Endometrium (tissue), 2 donors: ENCODE measurements around the gene SORCS3.
"Not testable (repeated sequence)": the region's sequence is repeated elsewhere in the genome, so short reads cannot be mapped to it uniquely, and the experiment has no call there.

ENCODE experiments used
- FAIRE-seq: peaks from 2 replicates; lab custom pipeline; 2012; peaks lifted over from hg19 to GRCh38; lab: Jason Lieb, UNC
- donor health status: control.
- donor health status: control.

The SORCS3 gene

GRCh38 chr10:104690959-104691358 is 49.9 kb downstream of the SORCS3 start:
- no peak for FAIRE-seq

- FAIRE-seq = no peak
Measured at GRCh38 chr10:104694074-104694473, 53.0 kb downstream of the SORCS3 start.

DNA sequence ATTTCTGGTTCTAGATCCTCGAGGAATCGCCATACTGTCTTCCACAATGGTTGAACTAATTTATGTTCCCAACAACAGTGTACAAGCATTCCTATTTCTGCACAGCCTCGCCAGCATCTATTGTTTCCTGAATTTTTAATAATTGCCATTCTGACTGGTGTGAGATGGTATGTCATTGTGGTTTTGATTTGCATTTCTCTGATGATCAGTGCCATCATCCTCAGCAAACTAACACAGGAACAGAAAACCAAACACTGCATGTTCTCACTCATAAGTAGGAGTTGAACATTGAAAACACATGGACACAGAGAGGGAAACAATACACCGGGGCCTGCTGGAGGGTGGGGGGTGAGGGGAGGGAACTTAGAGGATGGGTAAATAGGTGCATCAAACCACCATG is 62.2 kb downstream of the SORCS3 start:
- not testable (repeated sequence) for FAIRE-seq

DNA sequence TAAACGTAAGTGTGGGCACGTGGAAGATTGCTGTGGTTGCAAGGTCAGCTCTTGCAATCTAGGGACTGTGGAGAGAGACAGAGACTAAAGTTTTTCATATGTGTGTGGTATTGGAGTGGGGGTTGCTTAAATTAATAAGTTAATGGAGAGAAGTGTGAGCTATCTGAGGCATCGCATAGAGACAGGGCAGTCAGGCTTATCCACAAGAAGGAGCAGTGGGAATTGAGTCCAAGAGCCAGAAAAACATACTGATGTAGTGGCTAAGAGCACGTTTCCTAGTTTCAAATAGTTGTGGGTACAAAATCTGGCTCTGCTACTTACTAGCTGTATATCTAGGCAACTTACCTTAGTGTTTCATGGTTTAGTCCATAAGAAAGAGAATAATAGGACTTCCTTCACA is 65.8 kb downstream of the SORCS3 start:
- FAIRE-seq = no peak

DNA sequence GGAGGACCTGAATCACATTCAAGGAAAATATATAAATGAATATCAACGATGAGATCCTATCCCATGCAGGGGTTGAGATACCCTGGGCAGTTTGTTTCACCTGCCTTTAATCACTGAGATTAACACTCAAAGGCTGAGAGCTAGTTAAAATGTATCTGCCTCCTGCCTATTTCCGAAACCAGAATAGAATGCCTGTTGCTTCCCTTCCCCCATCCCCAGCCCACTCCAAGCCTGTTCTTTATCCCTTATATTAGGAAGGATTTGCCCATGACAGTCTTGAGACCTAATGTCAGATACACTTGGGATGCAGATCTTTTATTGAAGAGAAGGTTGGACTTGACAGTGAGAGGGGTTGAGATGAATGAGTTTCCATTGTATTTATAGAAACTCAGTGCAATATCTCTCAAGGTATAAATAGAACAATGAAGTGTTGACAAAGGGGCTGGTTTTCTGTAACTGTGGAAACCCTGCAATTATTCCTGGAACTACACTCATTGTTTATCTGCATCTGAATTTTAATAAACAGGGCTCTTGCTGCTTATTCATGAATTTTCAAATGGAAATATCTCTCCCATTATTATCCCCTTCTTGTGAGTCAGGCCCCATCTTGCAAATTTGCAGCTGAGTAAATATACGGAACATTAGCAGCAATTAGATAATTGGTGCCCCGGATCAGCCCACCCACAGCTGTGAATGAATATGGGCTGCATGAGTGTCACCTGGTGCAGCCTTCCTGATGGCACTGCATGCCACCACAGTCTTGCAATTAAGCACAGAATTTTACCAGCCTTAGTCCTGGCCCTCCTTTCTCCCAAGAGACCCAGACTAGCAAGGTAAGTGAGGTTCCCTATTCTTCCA is 66.7 kb downstream of the SORCS3 start:
- no peak for FAIRE-seq

DNA sequence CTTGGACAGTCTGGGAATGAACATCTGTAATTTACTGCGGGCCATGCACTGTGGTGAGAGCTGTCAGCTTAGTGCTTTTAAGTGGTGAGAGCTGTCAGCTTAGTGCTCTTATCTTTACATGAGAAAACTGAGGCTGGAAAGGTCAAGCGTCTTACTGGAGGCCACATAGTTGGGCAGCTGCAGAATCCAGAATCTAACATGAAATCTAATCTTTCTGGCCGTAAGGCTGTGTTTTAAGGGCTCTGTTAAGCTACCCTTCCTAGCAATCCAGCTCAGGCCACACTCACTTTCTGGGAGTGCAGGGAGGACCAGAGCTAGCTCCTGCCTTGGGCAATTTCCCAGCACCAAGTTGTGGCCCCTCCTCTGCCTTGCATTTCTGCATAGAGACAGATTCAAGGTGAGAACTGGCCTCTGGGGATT is 70.2 kb downstream of the SORCS3 start:
- no peak for FAIRE-seq

DNA sequence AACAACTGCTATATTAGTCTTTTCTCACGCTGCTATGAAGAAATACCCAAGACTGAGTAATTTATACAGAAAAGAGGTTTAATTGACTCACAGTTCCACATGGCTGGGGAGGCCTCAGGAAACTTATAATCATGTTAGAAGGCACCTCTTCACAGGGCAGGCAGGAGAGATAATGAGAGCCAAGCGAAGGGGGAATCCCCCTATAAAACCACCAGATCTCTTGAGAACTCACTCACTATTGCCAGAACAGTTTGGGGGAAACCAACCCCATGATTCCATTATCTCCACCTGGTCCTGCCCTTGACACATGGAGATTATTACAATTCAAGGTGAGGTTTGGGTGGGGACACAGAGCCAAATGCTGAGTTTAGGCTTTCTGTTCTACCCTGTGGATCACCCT is 89.5 kb downstream of the SORCS3 start:
- not testable (repeated sequence) for FAIRE-seq

DNA sequence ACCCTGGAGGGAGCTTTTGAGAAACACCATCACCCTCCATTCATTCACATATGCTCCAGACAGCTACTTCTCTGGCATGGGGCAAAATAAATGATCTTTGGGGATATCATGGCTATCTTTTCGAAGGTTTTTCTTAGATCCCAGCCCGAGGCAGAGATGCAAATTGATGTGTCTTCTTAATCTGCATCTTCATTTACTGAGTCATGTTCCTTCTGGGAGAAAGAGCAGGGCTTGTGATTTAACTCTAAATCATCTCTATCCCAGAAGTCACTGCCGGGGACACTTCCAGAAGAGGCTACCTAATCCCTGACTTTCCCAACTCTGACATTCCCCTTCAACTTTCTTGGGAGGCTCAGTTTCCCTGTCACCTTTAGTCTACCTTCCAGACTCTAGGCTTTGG is 90.1 kb downstream of the SORCS3 start:
- FAIRE-seq = no peak

- no peak for FAIRE-seq
Measured at GRCh38 chr10:104732222-104732621, 91.1 kb downstream of the SORCS3 start.

- no peak for FAIRE-seq
Measured at GRCh38 chr10:104734433-104734832, 93.3 kb downstream of the SORCS3 start.

- no peak for FAIRE-seq
Measured at GRCh38 chr10:104735036-104735756, 94.1 kb downstream of the SORCS3 start.

DNA sequence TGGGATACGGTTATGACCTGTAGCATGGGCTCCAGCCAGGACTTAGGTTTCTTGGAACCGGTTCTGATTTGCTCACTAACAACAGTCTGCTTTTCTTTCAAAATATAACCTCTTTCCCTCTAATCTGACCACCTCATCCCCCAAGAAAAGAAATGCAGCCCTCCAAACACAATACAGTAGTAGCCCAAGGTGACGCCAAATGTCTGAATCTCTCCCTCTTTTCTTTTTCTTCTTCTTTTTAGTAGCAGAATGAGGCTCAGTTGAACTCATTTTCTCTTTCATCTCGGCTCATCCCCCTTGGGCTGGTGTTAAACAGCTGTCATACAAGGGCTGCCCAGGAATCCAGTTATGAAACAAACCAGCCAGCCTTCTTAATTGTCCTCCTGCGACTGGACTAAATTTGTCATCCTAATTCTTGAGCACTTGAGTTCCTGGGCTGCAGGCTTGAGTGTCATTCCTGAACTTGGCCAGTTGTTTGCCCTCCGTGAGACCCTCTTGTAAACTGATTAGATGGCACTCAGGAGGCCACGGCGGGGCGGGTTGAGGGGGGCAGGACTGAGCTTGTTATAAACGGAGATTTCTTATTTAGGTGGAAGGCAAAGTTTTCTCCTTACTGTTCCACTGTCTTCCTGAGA is 94.8 kb downstream of the SORCS3 start:
- FAIRE-seq = no peak

DNA sequence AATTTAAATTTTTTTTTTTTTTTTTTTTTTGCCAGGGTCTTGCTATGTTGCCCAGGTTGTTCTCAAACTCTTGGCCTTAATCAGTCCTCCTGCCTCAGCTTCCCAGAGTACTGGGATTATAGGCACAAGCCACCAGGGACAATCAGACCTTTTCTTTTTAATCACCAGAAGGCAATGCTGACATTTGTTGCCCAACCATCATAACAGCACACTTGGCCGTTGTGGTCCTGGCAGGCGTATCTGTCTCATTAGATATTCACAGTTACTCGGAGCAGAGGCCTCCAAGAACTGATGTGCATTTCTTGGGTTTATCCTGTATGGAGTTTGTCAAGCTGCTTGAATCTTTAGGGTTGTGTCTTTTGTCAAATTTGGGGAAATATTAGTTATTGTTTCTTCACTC is 100.0 kb downstream of the SORCS3 start:
- FAIRE-seq = no peak

DNA sequence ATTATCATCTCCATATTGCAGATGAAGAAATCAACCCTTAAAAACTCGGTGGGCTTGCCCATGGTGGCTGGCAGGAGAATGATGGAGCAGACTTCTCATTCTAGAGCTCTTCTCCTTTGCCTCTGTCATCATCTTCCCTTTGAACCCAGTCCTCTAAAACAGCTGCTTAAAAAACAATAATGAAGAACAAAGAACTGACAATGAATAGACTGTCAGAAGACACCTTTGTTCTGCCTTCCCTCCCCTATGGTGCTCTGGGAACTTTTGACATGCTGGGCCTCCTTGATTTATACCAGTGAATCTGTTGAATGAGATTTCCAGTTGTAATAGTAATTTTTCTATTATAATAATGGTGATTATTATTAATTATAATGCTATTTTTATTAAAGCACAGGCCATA is 103.0 kb downstream of the SORCS3 start:
- FAIRE-seq = no peak

GRCh38 chr10:104750291-104750690 is 109.2 kb downstream of the SORCS3 start:
- no peak for FAIRE-seq

GRCh38 chr10:104762793-104763192 is 121.7 kb downstream of the SORCS3 start:
- FAIRE-seq = no peak

GRCh38 chr10:104766341-104766740 is 125.3 kb downstream of the SORCS3 start:
- FAIRE-seq = no peak

DNA sequence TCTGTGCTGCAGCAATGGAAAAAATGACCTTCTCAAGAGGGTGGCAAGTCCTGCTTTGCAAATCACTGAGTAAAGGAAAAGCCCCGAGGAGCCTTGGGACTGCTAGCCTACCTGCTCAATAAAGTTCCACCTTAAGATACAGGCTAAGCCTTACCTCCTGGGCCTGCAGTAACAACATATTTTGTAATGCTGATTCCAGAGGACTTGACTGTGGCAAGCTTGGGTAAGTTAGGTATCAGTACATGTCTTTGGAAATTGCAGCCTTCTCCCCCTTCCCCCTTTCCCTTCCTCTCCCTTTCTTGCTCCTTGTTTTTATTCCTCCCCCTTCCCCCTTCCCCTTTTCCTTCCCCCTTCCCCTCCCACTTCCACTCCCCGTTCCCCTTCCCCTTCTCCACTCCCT is 126.2 kb downstream of the SORCS3 start:
- FAIRE-seq = no peak

DNA sequence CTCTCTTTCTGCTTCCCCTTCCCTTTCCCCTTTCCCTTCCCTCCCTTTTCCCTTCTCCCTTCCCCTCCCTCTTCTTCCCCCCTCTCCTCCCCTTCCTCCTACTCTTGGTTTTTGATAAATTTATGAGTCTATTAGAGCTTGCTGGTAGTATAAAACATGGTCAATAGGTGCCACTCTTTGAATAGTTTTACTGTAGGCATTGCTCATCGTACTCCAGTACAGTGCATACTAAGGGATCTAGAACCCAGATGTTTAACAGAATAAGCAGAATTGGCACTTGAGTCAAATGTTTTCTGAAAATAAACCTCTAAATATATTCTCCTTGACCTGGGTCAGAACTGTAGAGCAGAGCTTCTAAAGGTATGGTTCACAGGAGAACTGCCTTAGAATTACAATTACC is 126.7 kb downstream of the SORCS3 start:
- no peak for FAIRE-seq

DNA sequence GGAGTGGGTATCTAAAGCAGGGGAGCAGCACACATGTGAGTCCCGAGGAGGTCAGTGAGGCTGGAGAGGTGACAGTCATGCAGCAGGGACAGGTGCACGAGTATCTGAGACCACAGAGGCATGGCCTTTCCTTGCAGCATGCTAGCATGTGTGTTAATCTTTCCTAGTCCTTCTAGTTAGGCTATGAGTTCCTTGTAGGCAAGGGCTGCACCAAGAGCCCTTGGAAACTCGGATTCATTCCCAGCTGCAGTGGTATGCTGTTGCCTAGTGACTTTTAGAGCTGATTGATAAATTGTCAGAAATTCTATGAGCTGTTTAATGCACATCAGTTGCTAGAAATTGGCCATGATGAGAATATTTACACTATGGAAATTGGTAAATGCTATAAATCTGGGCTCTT is 132.0 kb downstream of the SORCS3 start:
- no peak for FAIRE-seq

GRCh38 chr10:104774234-104774633 is 133.1 kb downstream of the SORCS3 start:
- no peak for FAIRE-seq

DNA sequence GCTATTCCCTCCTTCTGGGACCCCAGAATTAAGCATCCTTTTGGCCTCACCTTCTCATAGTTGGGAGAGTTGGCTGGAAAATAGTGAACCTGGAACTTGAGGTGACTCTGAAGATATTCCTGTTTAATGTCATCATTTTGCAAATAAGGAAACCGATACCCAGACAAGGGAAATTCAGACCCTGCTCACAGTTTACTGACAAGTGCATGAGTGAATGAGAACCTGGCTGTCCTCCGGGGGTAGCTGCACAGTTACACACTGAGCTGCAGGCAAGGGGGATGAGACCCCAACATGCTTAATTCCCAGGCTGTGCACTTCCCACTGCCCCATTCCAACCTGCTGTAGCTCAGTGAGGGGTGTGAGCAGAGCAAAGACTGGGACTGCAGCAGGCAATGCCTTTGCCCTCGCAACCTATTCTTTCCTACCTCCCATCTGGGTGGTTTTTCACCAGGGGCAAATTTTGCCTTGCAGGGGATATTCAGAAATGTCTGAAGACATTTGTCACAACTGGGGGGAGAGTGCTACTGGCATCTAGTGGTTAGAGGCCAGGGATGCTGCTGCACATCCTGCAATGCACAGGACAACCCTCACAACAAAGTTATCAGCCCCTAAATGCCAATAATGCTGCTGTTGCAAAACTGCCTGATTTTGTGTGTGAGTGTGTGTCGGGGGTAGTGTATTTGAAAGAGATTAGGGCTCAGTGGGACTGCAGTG is 136.2 kb downstream of the SORCS3 start:
- FAIRE-seq = no peak
